Neural crest cell (in vitro differentiated cells): ENCODE measurements around the gene AKT2. TPM values are rescaled to one million over a fixed set of nuclear protein-coding genes. Genes with fewer than 3 reads are reported as not detected.
A peak's percentile ranks its signal among the peaks of the same experiment; 100 is the strongest.

Source experiments
- DNase-seq: peaks from one replicate; pipeline ENCODE4 v3.0.0; 2021; ENCODE audit warnings: low read depth, mixed read lengths, low spot score
- H3K27ac Mint-ChIP-seq: one replicate; pipeline ENCODE4 v1.8.0; 2021; ENCODE audit warnings: mild to moderate bottlenecking, mixed read lengths; ENCODE audit not compliant: unreplicated experiment
- H3K27me3 Mint-ChIP-seq: 2 replicates; pipeline ENCODE4 v1.8.0; 2021; ENCODE audit warnings: low read depth, mild to moderate bottlenecking, mixed read lengths
- H3K36me3 Mint-ChIP-seq: 2 replicates; pipeline ENCODE4 v1.8.0; 2021; ENCODE audit warnings: low read depth, mild to moderate bottlenecking, mixed read lengths
- H3K4me1 Mint-ChIP-seq: 2 replicates; pipeline ENCODE4 v1.8.0; 2021; ENCODE audit warnings: mixed read lengths
- H3K4me3 Mint-ChIP-seq: one replicate; pipeline ENCODE4 v1.8.0; 2021; ENCODE audit warnings: mild to moderate bottlenecking, mixed read lengths
- H3K9me3 Mint-ChIP-seq: 2 replicates; pipeline ENCODE4 v1.8.0; 2021; ENCODE audit warnings: mixed read lengths
- total RNA-seq: library from RNA; stranded (reverse); gene quantifications from 2 replicates; pipeline ENCODE4 v1.2.1, GENCODE V29; 2021
- TF ChIP-seq, protein P1 (sequence below): fragments of 200-600 bp; sonication (generic); conservative IDR thresholded peaks from 2 replicates; pipeline ENCODE4 v1.5.0; 2021; ENCODE audit warnings: antibody characterized with exemption, mild to moderate bottlenecking

The AKT2 gene
- total RNA-seq, 1 donor from 2014 or later, result 147 TPM

GRCh38 chr19:40277356-40278059, 7.6 kb downstream of the AKT2 start:
- DNase-seq, result no peak
- Mint-ChIP-seq H3K36me3 (no peaks in the 10 kb centered on the region), H3K4me3 (peak overlapping the region; percentile 24), H3K27me3 (no peaks in the 10 kb centered on the region), H3K27ac (peak overlapping the region; percentile 78), H3K9me3 (no peaks in the 10 kb centered on the region), H3K4me1 (peaks cover 36% of the 10 kb centered on the region)
- TF ChIP-seq, protein P1, sequence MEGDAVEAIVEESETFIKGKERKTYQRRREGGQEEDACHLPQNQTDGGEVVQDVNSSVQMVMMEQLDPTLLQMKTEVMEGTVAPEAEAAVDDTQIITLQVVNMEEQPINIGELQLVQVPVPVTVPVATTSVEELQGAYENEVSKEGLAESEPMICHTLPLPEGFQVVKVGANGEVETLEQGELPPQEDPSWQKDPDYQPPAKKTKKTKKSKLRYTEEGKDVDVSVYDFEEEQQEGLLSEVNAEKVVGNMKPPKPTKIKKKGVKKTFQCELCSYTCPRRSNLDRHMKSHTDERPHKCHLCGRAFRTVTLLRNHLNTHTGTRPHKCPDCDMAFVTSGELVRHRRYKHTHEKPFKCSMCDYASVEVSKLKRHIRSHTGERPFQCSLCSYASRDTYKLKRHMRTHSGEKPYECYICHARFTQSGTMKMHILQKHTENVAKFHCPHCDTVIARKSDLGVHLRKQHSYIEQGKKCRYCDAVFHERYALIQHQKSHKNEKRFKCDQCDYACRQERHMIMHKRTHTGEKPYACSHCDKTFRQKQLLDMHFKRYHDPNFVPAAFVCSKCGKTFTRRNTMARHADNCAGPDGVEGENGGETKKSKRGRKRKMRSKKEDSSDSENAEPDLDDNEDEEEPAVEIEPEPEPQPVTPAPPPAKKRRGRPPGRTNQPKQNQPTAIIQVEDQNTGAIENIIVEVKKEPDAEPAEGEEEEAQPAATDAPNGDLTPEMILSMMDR, result no peak

- TF ChIP-seq, protein P1, result no peak
- H3K36me3 Mint-ChIP-seq, result no peaks in the 10 kb centered on the region
- H3K27ac Mint-ChIP-seq, result peak overlapping the region; percentile 88
- DNase-seq, result no peak
- no peak overlapping the region for H3K4me3 Mint-ChIP-seq
- H3K27me3 Mint-ChIP-seq, result no peaks in the 10 kb centered on the region
- H3K4me1 Mint-ChIP-seq, result peaks cover 32% of the 10 kb centered on the region
- no peaks in the 10 kb centered on the region for H3K9me3 Mint-ChIP-seq
Observed at GRCh38 chr19:40274585-40275544, 10.3 kb downstream of the AKT2 start.

GRCh38 chr19:40273469-40274360, 11.4 kb downstream of the AKT2 start:
- Mint-ChIP-seq H3K4me1 (peaks cover 30% of the 10 kb centered on the region), H3K27ac (peak overlapping the region; percentile 66), H3K4me3 (no peak overlapping the region)

GRCh38 chr19:40272261-40272660, 12.9 kb downstream of the AKT2 start:
- H3K27me3 Mint-ChIP-seq, result no peaks in the 10 kb centered on the region
- no peak overlapping the region for H3K4me3 Mint-ChIP-seq
- TF ChIP-seq, protein P1, result no peak
- no peaks in the 10 kb centered on the region for H3K9me3 Mint-ChIP-seq
- no peaks in the 10 kb centered on the region for H3K36me3 Mint-ChIP-seq
- peaks cover 19% of the 10 kb centered on the region for H3K4me1 Mint-ChIP-seq
- H3K27ac Mint-ChIP-seq, result no peak overlapping the region
- no peak for DNase-seq

More at GRCh38 chr19:40273469-40274360, 11.4 kb downstream of the AKT2 start:
- Mint-ChIP-seq H3K36me3 (no peaks in the 10 kb centered on the region), H3K27me3 (no peaks in the 10 kb centered on the region), H3K9me3 (no peaks in the 10 kb centered on the region)
- TF ChIP-seq, protein P1, result no peak
- DNase-seq, result no peak

- Mint-ChIP-seq H3K27ac (no peak overlapping the region), H3K36me3 (no peaks in the 10 kb centered on the region), H3K4me3 (no peak overlapping the region), H3K27me3 (no peaks in the 10 kb centered on the region), H3K4me1 (peaks cover 16% of the 10 kb centered on the region), H3K9me3 (no peaks in the 10 kb centered on the region)
- TF ChIP-seq, protein P1, result no peak
- DNase-seq, result no peak
Observed at GRCh38 chr19:40271706-40272105, 13.4 kb downstream of the AKT2 start.
